Endodermal cell (in vitro differentiated cells): ENCODE results near the gene RELCH. TPM values are rescaled to one million over a fixed set of nuclear protein-coding genes. Genes with fewer than 3 reads are reported as not detected.

Experiments used
- DNase-seq: peaks from one replicate; pipeline ENCODE4 v3.0.0-alpha.2; 2017
- H3K27ac ChIP-seq: 2 replicates; pipeline ENCODE4 v1.5.1; 2013; ENCODE audit warnings: mild to moderate bottlenecking, low read depth, low read length, moderate library complexity
- H3K27me3 ChIP-seq: 2 replicates; pipeline ENCODE4 v1.6.1; 2013; ENCODE audit warnings: mild to moderate bottlenecking, low read length, moderate library complexity; ENCODE audit not compliant: insufficient read depth, control insufficient read depth, poor library complexity, severe bottlenecking
- H3K36me3 ChIP-seq: 2 replicates; pipeline ENCODE4 v1.7.0; 2013; ENCODE audit warnings: mild to moderate bottlenecking, low read length, moderate library complexity; ENCODE audit not compliant: control insufficient read depth, insufficient read depth
- H3K4me1 ChIP-seq: one replicate; pipeline ENCODE4 v1.7.0; 2013; ENCODE audit warnings: low read length; ENCODE audit not compliant: control insufficient read depth, insufficient read depth
- H3K4me3 ChIP-seq: 2 replicates; pipeline ENCODE4 v1.5.1; 2013; ENCODE audit warnings: mild to moderate bottlenecking, low read length, moderate library complexity
- H3K9ac ChIP-seq: 2 replicates; pipeline ENCODE4 v1.6.1; 2013; ENCODE audit warnings: mild to moderate bottlenecking, low read length, moderate library complexity; ENCODE audit not compliant: poor library complexity, severe bottlenecking; ENCODE audit errors: extremely low read depth
- H3K9me3 ChIP-seq: 2 replicates; pipeline ENCODE4 v1.6.1; 2013; ENCODE audit warnings: mild to moderate bottlenecking, low read length, moderate library complexity; ENCODE audit not compliant: control insufficient read depth
- H3K27ac Mint-ChIP-seq: 2 replicates; pipeline ENCODE4 v1.8.0; 2020; ENCODE audit warnings: mixed read lengths
- H3K27me3 Mint-ChIP-seq: 2 replicates; pipeline ENCODE4 v1.8.0; 2021; ENCODE audit warnings: mild to moderate bottlenecking, mixed read lengths; ENCODE audit not compliant: insufficient read depth
- H3K36me3 Mint-ChIP-seq: 2 replicates; pipeline ENCODE4 v1.8.0; 2020; ENCODE audit warnings: low read depth, mixed read lengths
- H3K4me1 Mint-ChIP-seq: 2 replicates; pipeline ENCODE4 v1.8.0; 2020; ENCODE audit warnings: mixed read lengths
- H3K4me3 Mint-ChIP-seq: 2 replicates; pipeline ENCODE4 v1.8.0; 2020; ENCODE audit warnings: mild to moderate bottlenecking, moderate library complexity, mixed read lengths
- H3K9me3 Mint-ChIP-seq: 2 replicates; pipeline ENCODE4 v1.8.0; 2020; ENCODE audit warnings: mild to moderate bottlenecking, mixed read lengths
- WGBS, 2 experiments: methylation state at CpG; one replicate each; pipeline versions ENCODE4 v1.1.5 to v1.1.7; 2013; ENCODE audit warnings: missing lambda C conversion rate in 2 of 2, mixed read lengths in 1 of 2; ENCODE audit not compliant: insufficient coverage in 1 of 2, insufficient read length in 1 of 2; 5-methylcytosine and 5-hydroxymethylcytosine counted together
- total RNA-seq, 2 donors: library from RNA; stranded (reverse); fragmentation: NEBNext Ultra II Directional in 1 of 2; extraction: Animal tissue kit (Norgen Biotek cat#: 25700) in 1 of 2; gene quantifications; 2 replicates in 1 of 2; 3 replicates in 1 of 2; pipeline ENCODE4 v1.2.1, GENCODE V29; 2021
- TF ChIP-seq, protein P1 (sequence below): fragments of 200-600 bp; sonication (generic); conservative IDR thresholded peaks from 2 replicates; pipeline ENCODE4 v1.5.0; 2021; ENCODE audit warnings: antibody characterized with exemption, mild to moderate bottlenecking

RELCH gene
- total RNA-seq, 2 donors from 2014 or later = 29.4 to 32.0 TPM

DNA sequence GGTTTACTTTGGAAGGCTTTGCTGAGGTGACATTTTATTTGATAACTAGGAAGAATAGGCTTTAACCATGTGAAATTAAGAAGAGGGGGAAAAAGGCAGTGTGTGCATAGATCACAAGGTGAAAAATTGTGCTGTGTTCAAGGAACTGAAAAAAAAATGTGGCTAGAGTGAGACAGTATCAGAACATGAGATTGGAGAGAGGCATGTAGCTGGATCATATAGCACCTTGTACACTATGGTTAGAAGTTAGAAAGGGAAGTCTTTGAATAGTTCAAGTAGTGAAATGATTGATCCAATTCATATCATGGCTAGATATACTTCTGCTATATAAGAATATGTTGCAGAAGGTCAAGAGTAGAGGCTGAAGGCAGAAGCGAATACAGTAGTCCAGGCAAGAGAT lies 125.8 kb downstream of the RELCH start:
- Mint-ChIP-seq H3K9me3 (no peaks in the 10 kb centered on the region), H3K4me3 (no peak overlapping the region), H3K36me3 (peaks cover 20% of the 10 kb centered on the region), H3K27ac (no peak overlapping the region), H3K27me3 (no peaks in the 10 kb centered on the region), H3K4me1 (no peaks in the 10 kb centered on the region)
- Histone ChIP-seq H3K4me1 (peaks cover 5% of the 10 kb centered on the region), H3K27me3 (no peaks in the 10 kb centered on the region), H3K36me3 (peaks cover 20% of the 10 kb centered on the region), H3K9me3 (no peaks in the 10 kb centered on the region), H3K9ac (no peak overlapping the region), H3K27ac (no peak overlapping the region), H3K4me3 (no peak overlapping the region)
- WGBS, 2 experiments = 90 to 94% methylated on average over 1 of the region's 1 CpG
- TF ChIP-seq, protein P1, sequence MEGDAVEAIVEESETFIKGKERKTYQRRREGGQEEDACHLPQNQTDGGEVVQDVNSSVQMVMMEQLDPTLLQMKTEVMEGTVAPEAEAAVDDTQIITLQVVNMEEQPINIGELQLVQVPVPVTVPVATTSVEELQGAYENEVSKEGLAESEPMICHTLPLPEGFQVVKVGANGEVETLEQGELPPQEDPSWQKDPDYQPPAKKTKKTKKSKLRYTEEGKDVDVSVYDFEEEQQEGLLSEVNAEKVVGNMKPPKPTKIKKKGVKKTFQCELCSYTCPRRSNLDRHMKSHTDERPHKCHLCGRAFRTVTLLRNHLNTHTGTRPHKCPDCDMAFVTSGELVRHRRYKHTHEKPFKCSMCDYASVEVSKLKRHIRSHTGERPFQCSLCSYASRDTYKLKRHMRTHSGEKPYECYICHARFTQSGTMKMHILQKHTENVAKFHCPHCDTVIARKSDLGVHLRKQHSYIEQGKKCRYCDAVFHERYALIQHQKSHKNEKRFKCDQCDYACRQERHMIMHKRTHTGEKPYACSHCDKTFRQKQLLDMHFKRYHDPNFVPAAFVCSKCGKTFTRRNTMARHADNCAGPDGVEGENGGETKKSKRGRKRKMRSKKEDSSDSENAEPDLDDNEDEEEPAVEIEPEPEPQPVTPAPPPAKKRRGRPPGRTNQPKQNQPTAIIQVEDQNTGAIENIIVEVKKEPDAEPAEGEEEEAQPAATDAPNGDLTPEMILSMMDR = no peak
- no peak for DNase-seq

DNA sequence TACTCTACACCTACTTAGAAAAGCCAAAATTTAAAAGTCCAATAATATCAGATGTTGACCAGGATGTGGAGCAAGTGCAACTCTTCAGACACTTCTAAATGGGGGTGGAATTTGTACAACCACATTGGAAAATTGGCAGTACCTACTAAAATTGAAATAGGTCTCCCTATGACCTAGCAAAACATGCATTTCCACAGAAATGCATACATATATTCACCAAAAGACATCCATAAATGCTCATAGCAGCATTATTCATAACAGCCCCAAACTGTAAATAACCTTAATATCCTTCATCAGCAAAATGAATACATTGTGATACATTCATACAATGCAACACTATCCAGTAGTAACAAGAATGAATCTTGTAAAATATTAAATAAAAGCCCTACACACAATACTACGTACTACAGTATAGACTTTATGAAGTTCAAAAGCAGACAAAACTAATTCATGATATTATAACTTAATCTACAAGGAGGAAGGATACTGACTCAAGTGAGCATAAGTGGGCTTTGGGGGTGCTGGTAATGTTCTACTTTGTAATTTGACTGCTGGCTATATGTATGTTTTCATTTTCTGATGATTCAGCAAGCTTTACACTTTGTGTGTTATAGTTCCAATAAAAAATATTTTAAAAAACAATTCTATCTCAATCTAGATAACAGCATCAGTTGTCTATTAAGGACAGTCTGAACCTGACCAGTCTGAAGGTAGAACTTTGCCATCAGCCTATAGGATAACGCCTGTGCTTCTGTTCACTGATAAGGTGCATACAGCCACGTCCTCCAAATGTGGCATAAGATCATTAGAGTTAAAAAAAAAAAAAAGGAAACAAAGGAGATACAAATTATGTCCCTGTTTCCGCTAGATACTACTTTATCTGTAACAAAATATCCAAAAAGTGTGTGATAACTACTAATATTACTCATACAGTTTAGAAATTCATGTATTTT lies 131.4 kb downstream of the RELCH start:
- Mint-ChIP-seq H3K27ac (no peak overlapping the region), H3K4me1 (peaks cover 5% of the 10 kb centered on the region), H3K36me3 (no peaks in the 10 kb centered on the region), H3K27me3 (peaks cover 10% of the 10 kb centered on the region), H3K9me3 (no peaks in the 10 kb centered on the region), H3K4me3 (no peak overlapping the region)
- TF ChIP-seq, protein P1 = no peak
- no peak for DNase-seq
- Histone ChIP-seq H3K4me1 (no peaks in the 10 kb centered on the region), H3K36me3 (no peaks in the 10 kb centered on the region), H3K27ac (no peak overlapping the region), H3K9ac (no peak overlapping the region), H3K9me3 (no peaks in the 10 kb centered on the region), H3K4me3 (no peak overlapping the region), H3K27me3 (no peaks in the 10 kb centered on the region)
- 95 to 100% methylated on average over 1 to 2 of the region's 4 CpGs for WGBS, 2 experiments

DNA sequence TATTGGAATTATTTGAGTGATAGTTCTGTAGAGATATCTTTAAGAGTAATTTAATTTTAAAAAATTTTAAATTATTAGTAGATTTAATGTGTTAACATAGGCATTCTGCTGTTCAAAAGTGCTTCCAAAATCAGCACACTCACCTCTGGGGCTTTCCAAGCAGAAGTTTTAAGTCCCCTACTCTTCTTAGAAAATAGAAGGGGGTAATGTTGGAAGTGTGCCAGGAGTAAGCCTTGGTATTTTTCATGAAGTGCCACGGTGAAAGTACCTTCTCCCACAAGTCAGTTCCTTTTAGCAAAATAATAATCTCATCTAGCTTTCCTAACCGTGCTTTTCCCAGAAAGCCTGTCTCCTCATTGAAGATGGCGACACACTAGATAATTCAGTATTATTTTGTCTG lies 134.1 kb downstream of the RELCH start:
- Histone ChIP-seq H3K4me3 (no peak overlapping the region), H3K27me3 (no peaks in the 10 kb centered on the region), H3K9me3 (no peaks in the 10 kb centered on the region), H3K4me1 (peaks cover 7% of the 10 kb centered on the region), H3K36me3 (no peaks in the 10 kb centered on the region), H3K27ac (no peak overlapping the region), H3K9ac (no peak overlapping the region)
- Mint-ChIP-seq H3K36me3 (no peaks in the 10 kb centered on the region), H3K9me3 (no peaks in the 10 kb centered on the region), H3K27me3 (peaks cover 18% of the 10 kb centered on the region), H3K4me1 (peaks cover 20% of the 10 kb centered on the region), H3K27ac (no peak overlapping the region), H3K4me3 (no peak overlapping the region)
- TF ChIP-seq, protein P1 = no peak
- DNase-seq = no peak
- 61 to 100% methylated on average over 1 to 3 of the region's 3 CpGs for WGBS, 2 experiments
